Measurements from ENCODE around the gene NUDT7.

The NUDT7 gene

GRCh38 chr16:77723108-77723514 lies 797 bp downstream of the NUDT7 start:
- no peak for DNase-seq (ENCODE audit: extremely low read depth in 1 of 2, low read depth in 1 of 2)

GRCh38 chr16:77724174-77724573 lies 1.9 kb downstream of the NUDT7 start:
- no peak for DNase-seq (ENCODE audit: extremely low read depth in 1 of 2, low read depth in 1 of 2)

- DNase-seq (ENCODE audit: extremely low read depth in 1 of 2, low read depth in 1 of 2) = no peak
Measured at GRCh38 chr16:77729951-77730350, 7.6 kb downstream of the NUDT7 start.

GRCh38 chr16:77732241-77732946 lies 10.1 kb downstream of the NUDT7 start:
- DNase-seq (ENCODE audit: extremely low read depth in 1 of 2, low read depth in 1 of 2) = no peak

GRCh38 chr16:77736879-77737278 lies 14.6 kb downstream of the NUDT7 start:
- DNase-seq (ENCODE audit: extremely low read depth in 1 of 2, low read depth in 1 of 2) = no peak

- no peak for DNase-seq (ENCODE audit: extremely low read depth in 1 of 2, low read depth in 1 of 2)
Measured at GRCh38 chr16:77738706-77739558, 16.6 kb downstream of the NUDT7 start.

GRCh38 chr16:77739559-77739892 lies 17.2 kb downstream of the NUDT7 start:
- DNase-seq (ENCODE audit: extremely low read depth in 1 of 2, low read depth in 1 of 2) = no peak

- DNase-seq (ENCODE audit: extremely low read depth in 1 of 2, low read depth in 1 of 2) = no peak
Measured at GRCh38 chr16:77744141-77744540, 21.8 kb downstream of the NUDT7 start.

- no peak for DNase-seq (ENCODE audit: extremely low read depth in 1 of 2, low read depth in 1 of 2)
Measured at GRCh38 chr16:77745972-77746371, 23.7 kb downstream of the NUDT7 start.

- no peak for DNase-seq (ENCODE audit: extremely low read depth in 1 of 2, low read depth in 1 of 2)
Measured at GRCh38 chr16:77748421-77749005, 26.2 kb downstream of the NUDT7 start.

- DNase-seq (ENCODE audit: extremely low read depth in 1 of 2, low read depth in 1 of 2) = no peak
Measured at GRCh38 chr16:77749415-77749814, 27.1 kb downstream of the NUDT7 start.

GRCh38 chr16:77758046-77758445 lies 35.7 kb downstream of the NUDT7 start:
- DNase-seq (ENCODE audit: extremely low read depth in 1 of 2, low read depth in 1 of 2) = no peak

GRCh38 chr16:77758508-77758907 lies 36.2 kb downstream of the NUDT7 start:
- no peak for DNase-seq (ENCODE audit: extremely low read depth in 1 of 2, low read depth in 1 of 2)

- DNase-seq (ENCODE audit: extremely low read depth in 1 of 2, low read depth in 1 of 2) = no peak
Measured at GRCh38 chr16:77759201-77759600, 36.9 kb downstream of the NUDT7 start.

- DNase-seq (ENCODE audit: extremely low read depth in 1 of 2, low read depth in 1 of 2) = no peak
Measured at GRCh38 chr16:77759821-77760220, 37.5 kb downstream of the NUDT7 start.

- DNase-seq (ENCODE audit: extremely low read depth in 1 of 2, low read depth in 1 of 2) = no peak
Measured at GRCh38 chr16:77760800-77761199, 38.5 kb downstream of the NUDT7 start.

GRCh38 chr16:77761204-77761603 lies 38.9 kb downstream of the NUDT7 start:
- no peak for DNase-seq (ENCODE audit: extremely low read depth in 1 of 2, low read depth in 1 of 2)

- DNase-seq (ENCODE audit: extremely low read depth in 1 of 2, low read depth in 1 of 2) = no peak
Measured at GRCh38 chr16:77762262-77762661, 39.9 kb downstream of the NUDT7 start.

GRCh38 chr16:77763994-77764393 lies 41.7 kb downstream of the NUDT7 start:
- DNase-seq (ENCODE audit: extremely low read depth in 1 of 2, low read depth in 1 of 2) = no peak

- no peak for DNase-seq (ENCODE audit: extremely low read depth in 1 of 2, low read depth in 1 of 2)
Measured at GRCh38 chr16:77767211-77767610, 44.9 kb downstream of the NUDT7 start.

GRCh38 chr16:77767826-77768225 lies 45.5 kb downstream of the NUDT7 start:
- DNase-seq (ENCODE audit: extremely low read depth in 1 of 2, low read depth in 1 of 2) = no peak

All from stimulated activated CD8-positive, alpha-beta memory T cell treated with anti-CD3 and anti-CD28 coated beads, Interleukin-7, amount 100 ng/mL, for 48 hours (primary cell).